22Rv1 (cell line): ENCODE data around the gene MAP2K3.

Experiments
- ZFX ChIP-seq: fragments of 450-650 bp; IDR thresholded peaks from 2 replicates; pipeline ENCODE4 v1.6.1; 2017; ENCODE audit warnings: antibody characterized with exemption, borderline replicate concordance
- TF ChIP-seq, protein P1 (sequence below): fragments of 450-650 bp; IDR thresholded peaks from 2 replicates; pipeline ENCODE4 v1.5.1; 2017; ENCODE audit warnings: mild to moderate bottlenecking

GRCh38 chr17:21277332-21277731 is 7.2 kb upstream of the MAP2K3 start:
- TF ChIP-seq, protein P1, sequence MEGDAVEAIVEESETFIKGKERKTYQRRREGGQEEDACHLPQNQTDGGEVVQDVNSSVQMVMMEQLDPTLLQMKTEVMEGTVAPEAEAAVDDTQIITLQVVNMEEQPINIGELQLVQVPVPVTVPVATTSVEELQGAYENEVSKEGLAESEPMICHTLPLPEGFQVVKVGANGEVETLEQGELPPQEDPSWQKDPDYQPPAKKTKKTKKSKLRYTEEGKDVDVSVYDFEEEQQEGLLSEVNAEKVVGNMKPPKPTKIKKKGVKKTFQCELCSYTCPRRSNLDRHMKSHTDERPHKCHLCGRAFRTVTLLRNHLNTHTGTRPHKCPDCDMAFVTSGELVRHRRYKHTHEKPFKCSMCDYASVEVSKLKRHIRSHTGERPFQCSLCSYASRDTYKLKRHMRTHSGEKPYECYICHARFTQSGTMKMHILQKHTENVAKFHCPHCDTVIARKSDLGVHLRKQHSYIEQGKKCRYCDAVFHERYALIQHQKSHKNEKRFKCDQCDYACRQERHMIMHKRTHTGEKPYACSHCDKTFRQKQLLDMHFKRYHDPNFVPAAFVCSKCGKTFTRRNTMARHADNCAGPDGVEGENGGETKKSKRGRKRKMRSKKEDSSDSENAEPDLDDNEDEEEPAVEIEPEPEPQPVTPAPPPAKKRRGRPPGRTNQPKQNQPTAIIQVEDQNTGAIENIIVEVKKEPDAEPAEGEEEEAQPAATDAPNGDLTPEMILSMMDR = no peak
- TF ChIP-seq ZFX = no peak
